T-helper 17 cell (primary cell): Measurements from ENCODE around the gene PPRC1. TPM values are rescaled to one million over a fixed set of nuclear protein-coding genes. Genes with fewer than 3 reads are reported as not detected.

ENCODE experiments used
- ATAC-seq: fragments of 150-1000 bp; cut with Tn5 transposase; 2 replicates; pipeline ENCODE4 v1.10.0; 2021; ENCODE audit warnings: mild to moderate bottlenecking, moderate library complexity
- DNase-seq, 3 donors: peaks; one replicate each; pipeline versions ENCODE4 v3.0.0 to v3.0.0-alpha.2; 2020 to 2021
- H3K9me3 ChIP-seq: one replicate; pipeline ENCODE4 v1.7.0; 2013; ENCODE audit warnings: low read length, mild to moderate bottlenecking; ENCODE audit not compliant: control insufficient read depth, poor library complexity, severe bottlenecking
- H3K27ac Mint-ChIP-seq: one replicate; pipeline ENCODE4 v1.8.0; 2022; ENCODE audit warnings: mild to moderate bottlenecking, moderate library complexity, mixed read lengths
- H3K27me3 Mint-ChIP-seq: one replicate; pipeline ENCODE4 v1.8.0; 2022; ENCODE audit warnings: mixed read lengths
- H3K36me3 Mint-ChIP-seq: one replicate; pipeline ENCODE4 v1.8.0; 2022; ENCODE audit warnings: low read depth, mixed read lengths
- H3K4me1 Mint-ChIP-seq: one replicate; pipeline ENCODE4 v1.8.0; 2022; ENCODE audit warnings: mild to moderate bottlenecking, mixed read lengths
- H3K4me3 Mint-ChIP-seq: one replicate; pipeline ENCODE4 v1.8.0; 2022; ENCODE audit warnings: mild to moderate bottlenecking, moderate library complexity, mixed read lengths
- total RNA-seq, 4 donors: library from RNA in 2 of 4; stranded (reverse) in 2 of 4; gene quantifications; one replicate each; pipeline ENCODE4 v1.2.3 and lab custom pipeline; 2022 to 2026

PPRC1 gene
- total RNA-seq, 2 donors from 2014 or later = 38.3 to 41.0 TPM

GRCh38 chr10:102120991-102121738, 11.7 kb upstream of the PPRC1 start:
- Mint-ChIP-seq H3K4me1 (peaks cover 43% of the 10 kb centered on the region), H3K4me3 (peak overlapping the region; percentile 94), H3K36me3 (no peaks in the 10 kb centered on the region), H3K27me3 (no peaks in the 10 kb centered on the region), H3K27ac (peak overlapping the region; percentile 95)
- DNase-seq (no peak), ATAC-seq (no peak)
- no peaks in the 10 kb centered on the region for H3K9me3 ChIP-seq

- Mint-ChIP-seq H3K27me3 (no peaks in the 10 kb centered on the region), H3K36me3 (no peaks in the 10 kb centered on the region), H3K27ac (peak overlapping the region; percentile 95), H3K4me1 (peaks cover 39% of the 10 kb centered on the region), H3K4me3 (peak overlapping the region; percentile 94)
- no peak for ATAC-seq
- DNase-seq = no peak
- H3K9me3 ChIP-seq = no peaks in the 10 kb centered on the region
Observed at GRCh38 chr10:102121739-102122372, 11.0 kb upstream of the PPRC1 start.

GRCh38 chr10:102122450-102122849, 10.4 kb upstream of the PPRC1 start:
- DNase-seq = no peak
- peaks cover 34% of the 10 kb centered on the region for H3K4me1 Mint-ChIP-seq
- no peaks in the 10 kb centered on the region for H3K9me3 ChIP-seq
- H3K27me3 Mint-ChIP-seq = no peaks in the 10 kb centered on the region
- no peak overlapping the region for H3K4me3 Mint-ChIP-seq
- no peaks in the 10 kb centered on the region for H3K36me3 Mint-ChIP-seq
- ATAC-seq = no peak
- peak overlapping the region; percentile 95 for H3K27ac Mint-ChIP-seq

GRCh38 chr10:102123223-102123622, 9.6 kb upstream of the PPRC1 start:
- ATAC-seq (no peak), DNase-seq (no peak)
- H3K9me3 ChIP-seq = no peaks in the 10 kb centered on the region
- peak overlapping the region; percentile 95 for H3K27ac Mint-ChIP-seq
- H3K27me3 Mint-ChIP-seq = no peaks in the 10 kb centered on the region
- H3K4me1 Mint-ChIP-seq = peaks cover 26% of the 10 kb centered on the region
- H3K36me3 Mint-ChIP-seq = no peaks in the 10 kb centered on the region
- no peak overlapping the region for H3K4me3 Mint-ChIP-seq

DNA sequence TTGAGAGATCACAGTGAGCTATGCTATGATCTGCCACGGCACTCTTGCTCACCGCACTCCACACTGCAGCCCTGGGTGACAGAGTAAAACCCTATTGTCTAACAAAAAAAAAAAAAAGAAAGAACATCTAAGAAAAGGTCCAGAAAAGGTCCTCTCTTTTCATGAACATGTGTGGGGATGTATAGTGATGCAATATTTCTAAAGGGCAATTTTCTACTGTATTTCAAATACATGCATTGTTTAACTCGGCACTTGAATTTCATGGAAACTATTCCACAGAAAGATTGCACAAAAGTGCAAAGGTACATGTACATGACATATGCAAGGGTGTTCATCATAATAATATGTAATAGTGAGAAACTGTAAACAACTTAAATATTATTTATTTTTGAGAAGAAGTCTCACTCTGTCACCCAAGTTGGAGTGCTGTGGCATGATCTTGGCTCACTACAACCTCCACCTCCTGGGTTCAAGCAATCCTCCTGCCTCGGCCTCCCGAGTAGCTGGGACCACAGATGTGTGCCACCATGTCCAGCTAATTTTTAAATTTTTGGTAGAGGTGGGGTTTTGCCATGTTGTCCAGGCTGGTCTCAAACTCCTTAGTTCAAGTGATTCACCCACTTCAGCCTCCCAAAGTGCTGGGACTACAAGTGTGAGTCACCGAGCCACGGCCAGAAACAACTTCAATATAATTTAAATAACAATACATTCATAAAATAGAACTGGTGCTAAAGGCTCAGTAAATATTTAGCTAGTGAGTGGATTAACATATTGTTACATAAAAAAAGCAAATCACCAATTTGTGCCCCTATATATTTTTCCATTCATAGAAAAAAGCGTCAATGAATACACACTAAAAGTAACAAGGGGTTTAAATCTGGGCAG, 1.3 kb upstream of the PPRC1 start:
- ATAC-seq (no peak), DNase-seq (no peak)
- no peaks in the 10 kb centered on the region for H3K27me3 Mint-ChIP-seq
- H3K4me3 Mint-ChIP-seq = no peak overlapping the region
- peaks cover 2% of the 10 kb centered on the region for H3K36me3 Mint-ChIP-seq
- H3K4me1 Mint-ChIP-seq = peaks cover 36% of the 10 kb centered on the region
- no peaks in the 10 kb centered on the region for H3K9me3 ChIP-seq
- H3K27ac Mint-ChIP-seq = peak overlapping the region; percentile 93

- H3K36me3 Mint-ChIP-seq = peaks cover 2% of the 10 kb centered on the region
- peak overlapping the region; percentile 93 for H3K27ac Mint-ChIP-seq
- DNase-seq = no peak
- no peak for ATAC-seq
- H3K4me3 Mint-ChIP-seq = peak overlapping the region; percentile 99
- no peaks in the 10 kb centered on the region for H3K27me3 Mint-ChIP-seq
- peaks cover 35% of the 10 kb centered on the region for H3K4me1 Mint-ChIP-seq
- H3K9me3 ChIP-seq = no peaks in the 10 kb centered on the region
Observed at GRCh38 chr10:102132193-102132562, 662 bp upstream of the PPRC1 start.

- no peak for ATAC-seq
- peak in 2 of 3 donors; percentile 24 to 32 for DNase-seq
- Mint-ChIP-seq H3K4me1 (peaks cover 35% of the 10 kb centered on the region), H3K27ac (peak overlapping the region; percentile 93), H3K27me3 (no peaks in the 10 kb centered on the region), H3K36me3 (peaks cover 2% of the 10 kb centered on the region), H3K4me3 (peak overlapping the region; percentile 99)
- no peaks in the 10 kb centered on the region for H3K9me3 ChIP-seq
Observed at GRCh38 chr10:102133373-102134195, 744 bp downstream of the PPRC1 start.

- H3K9me3 ChIP-seq = no peaks in the 10 kb centered on the region
- DNase-seq (no peak), ATAC-seq (no peak)
- H3K27me3 Mint-ChIP-seq = no peaks in the 10 kb centered on the region
- peaks cover 2% of the 10 kb centered on the region for H3K36me3 Mint-ChIP-seq
- H3K4me3 Mint-ChIP-seq = peak overlapping the region; percentile 99
- peak overlapping the region; percentile 93 for H3K27ac Mint-ChIP-seq
- peaks cover 35% of the 10 kb centered on the region for H3K4me1 Mint-ChIP-seq
Observed at GRCh38 chr10:102134416-102134815, 1.6 kb downstream of the PPRC1 start.

DNA sequence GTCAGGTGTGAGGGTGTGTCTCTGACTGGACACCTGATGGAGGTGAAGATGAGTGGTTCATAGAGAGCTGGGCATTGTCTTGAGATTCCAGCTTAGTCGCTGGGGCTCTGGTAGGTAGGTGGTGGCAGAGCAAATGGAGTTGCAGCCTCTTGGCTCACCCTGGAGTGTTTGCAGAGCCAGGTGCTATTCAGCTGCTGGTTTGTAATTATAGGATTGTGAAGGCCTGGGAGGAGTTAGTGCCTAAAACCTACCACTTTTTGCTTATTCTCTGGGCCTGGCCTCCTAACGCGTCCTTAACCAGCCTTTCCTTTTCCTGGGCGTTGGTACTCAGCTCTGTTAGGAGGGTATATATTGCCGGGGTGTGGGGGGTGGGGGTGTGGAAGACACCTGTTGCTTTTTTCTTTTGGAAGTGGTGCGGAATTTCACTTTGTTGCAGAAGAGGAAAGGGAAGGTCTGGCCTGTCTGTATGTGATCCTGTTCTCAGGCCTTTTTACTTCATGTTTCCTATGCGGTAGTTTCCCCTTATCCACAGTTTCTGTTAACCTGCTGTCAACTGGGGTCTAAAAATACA, 3.2 kb downstream of the PPRC1 start:
- Mint-ChIP-seq H3K4me1 (peaks cover 40% of the 10 kb centered on the region), H3K36me3 (peaks cover 4% of the 10 kb centered on the region), H3K27me3 (no peaks in the 10 kb centered on the region), H3K4me3 (peak overlapping the region; percentile 52), H3K27ac (peak overlapping the region; percentile 93)
- DNase-seq = no peak
- H3K9me3 ChIP-seq = no peaks in the 10 kb centered on the region
- ATAC-seq = no peak

DNA sequence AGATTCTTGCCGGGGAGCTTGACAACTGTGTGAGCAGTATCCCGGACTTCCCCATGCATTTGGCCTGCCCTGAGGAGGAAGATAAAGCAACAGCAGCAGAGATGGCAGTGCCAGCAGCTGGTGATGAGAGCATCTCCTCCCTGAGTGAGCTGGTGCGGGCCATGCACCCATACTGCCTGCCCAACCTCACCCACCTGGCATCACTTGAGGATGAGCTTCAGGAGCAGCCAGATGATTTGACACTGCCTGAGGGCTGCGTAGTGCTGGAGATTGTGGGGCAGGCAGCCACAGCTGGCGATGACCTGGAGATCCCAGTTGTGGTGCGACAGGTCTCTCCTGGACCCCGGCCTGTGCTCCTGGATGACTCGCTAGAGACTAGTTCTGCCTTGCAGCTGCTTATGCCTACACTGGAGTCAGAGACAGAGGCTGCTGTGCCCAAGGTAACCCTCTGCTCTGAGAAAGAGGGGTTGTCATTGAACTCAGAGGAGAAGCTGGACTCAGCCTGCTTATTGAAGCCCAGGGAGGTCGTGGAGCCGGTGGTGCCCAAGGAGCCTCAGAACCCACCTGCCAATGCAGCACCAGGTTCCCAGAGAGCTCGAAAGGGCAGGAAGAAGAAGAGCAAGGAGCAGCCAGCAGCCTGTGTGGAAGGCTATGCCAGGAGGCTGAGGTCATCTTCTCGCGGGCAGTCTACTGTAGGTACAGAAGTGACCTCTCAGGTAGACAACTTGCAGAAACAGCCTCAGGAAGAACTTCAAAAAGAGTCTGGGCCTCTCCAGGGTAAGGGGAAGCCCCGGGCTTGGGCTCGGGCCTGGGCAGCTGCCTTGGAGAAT, 6.7 kb downstream of the PPRC1 start:
- H3K9me3 ChIP-seq = no peaks in the 10 kb centered on the region
- no peak overlapping the region for H3K27ac Mint-ChIP-seq
- DNase-seq (no peak), ATAC-seq (no peak)
- H3K4me1 Mint-ChIP-seq = peaks cover 24% of the 10 kb centered on the region
- peak overlapping the region; percentile 19 for H3K4me3 Mint-ChIP-seq
- H3K27me3 Mint-ChIP-seq = no peaks in the 10 kb centered on the region
- peaks cover 2% of the 10 kb centered on the region for H3K36me3 Mint-ChIP-seq

DNA sequence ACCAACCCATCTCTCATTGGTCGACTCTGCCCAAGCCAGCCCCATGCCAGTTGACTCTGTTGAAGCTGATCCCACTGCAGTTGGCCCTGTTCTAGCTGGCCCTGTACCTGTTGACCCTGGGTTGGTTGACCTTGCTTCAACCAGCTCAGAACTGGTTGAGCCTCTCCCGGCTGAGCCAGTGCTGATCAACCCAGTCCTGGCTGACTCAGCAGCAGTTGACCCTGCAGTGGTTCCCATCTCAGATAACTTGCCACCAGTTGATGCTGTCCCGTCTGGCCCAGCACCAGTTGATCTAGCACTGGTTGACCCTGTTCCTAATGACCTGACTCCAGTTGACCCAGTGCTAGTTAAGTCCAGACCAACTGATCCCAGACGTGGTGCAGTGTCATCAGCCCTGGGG, 7.4 kb downstream of the PPRC1 start:
- no peak for ATAC-seq
- Mint-ChIP-seq H3K4me3 (no peak overlapping the region), H3K27ac (no peak overlapping the region), H3K4me1 (peaks cover 16% of the 10 kb centered on the region), H3K27me3 (no peaks in the 10 kb centered on the region), H3K36me3 (peaks cover 2% of the 10 kb centered on the region)
- no peak for DNase-seq
- H3K9me3 ChIP-seq = no peaks in the 10 kb centered on the region
